HG02981 (cell line): Measurements from ENCODE around the gene MACROD2.
"Not testable (repeated sequence)": the region's sequence is repeated elsewhere in the genome, so short reads cannot be mapped to it uniquely, and the experiment has no call there.

ENCODE experiments used
- ATAC-seq: cut with Tn5 transposase; IDR thresholded peaks from one replicate; pipeline ENCODE4 v1.9.1; 2021; ENCODE audit warnings: mild to moderate bottlenecking, moderate library complexity; ENCODE audit not compliant: unreplicated experiment

MACROD2 gene

GRCh38 chr20:15179381-15179780 lies 1184.1 kb downstream of the MACROD2 start:
- no peak for ATAC-seq

GRCh38 chr20:15179781-15180180 lies 1184.5 kb downstream of the MACROD2 start:
- no peak for ATAC-seq

- no peak for ATAC-seq
Observed at GRCh38 chr20:15185322-15185721, 1190.0 kb downstream of the MACROD2 start.

- no peak for ATAC-seq
Observed at GRCh38 chr20:15185913-15186312, 1190.6 kb downstream of the MACROD2 start.

GRCh38 chr20:15187612-15188011 lies 1192.3 kb downstream of the MACROD2 start:
- no peak for ATAC-seq

GRCh38 chr20:15188415-15188814 lies 1193.1 kb downstream of the MACROD2 start:
- no peak for ATAC-seq

GRCh38 chr20:15191082-15191723 lies 1195.9 kb downstream of the MACROD2 start:
- no peak for ATAC-seq

GRCh38 chr20:15195378-15195777 lies 1200.1 kb downstream of the MACROD2 start:
- no peak for ATAC-seq

GRCh38 chr20:15196547-15197255 lies 1201.4 kb downstream of the MACROD2 start:
- ATAC-seq: peak; percentile 39

GRCh38 chr20:15198017-15198416 lies 1202.7 kb downstream of the MACROD2 start:
- not testable (repeated sequence) for ATAC-seq

- ATAC-seq: peak; percentile 50
Observed at GRCh38 chr20:15199698-15200097, 1204.4 kb downstream of the MACROD2 start.

GRCh38 chr20:15200147-15200565 lies 1204.8 kb downstream of the MACROD2 start:
- peak; percentile 68 for ATAC-seq

GRCh38 chr20:15201602-15202001 lies 1206.3 kb downstream of the MACROD2 start:
- no peak for ATAC-seq

GRCh38 chr20:15204234-15204633 lies 1208.9 kb downstream of the MACROD2 start:
- no peak for ATAC-seq

- no peak for ATAC-seq
Observed at GRCh38 chr20:15205028-15205427, 1209.7 kb downstream of the MACROD2 start.

GRCh38 chr20:15205719-15206118 lies 1210.4 kb downstream of the MACROD2 start:
- no peak for ATAC-seq

GRCh38 chr20:15209537-15209936 lies 1214.2 kb downstream of the MACROD2 start:
- ATAC-seq: no peak

GRCh38 chr20:15214051-15214450 lies 1218.7 kb downstream of the MACROD2 start:
- ATAC-seq: no peak

- no peak for ATAC-seq
Observed at GRCh38 chr20:15220009-15220656, 1224.8 kb downstream of the MACROD2 start.

GRCh38 chr20:15220778-15221565 lies 1225.7 kb downstream of the MACROD2 start:
- no peak for ATAC-seq
